NCI-H1092 treated with DMSO at 0.1 percent for 48 hours (cell line): ENCODE data around the gene DSE.

Experiments
- DNase-seq: peaks from one replicate; lab custom pipeline; 2025; lab: John Stamatoyannopoulos, UW

The DSE gene

GRCh38 chr6:116449565-116449964 is 78.8 kb downstream of the DSE start:
- no peak for DNase-seq

DNA sequence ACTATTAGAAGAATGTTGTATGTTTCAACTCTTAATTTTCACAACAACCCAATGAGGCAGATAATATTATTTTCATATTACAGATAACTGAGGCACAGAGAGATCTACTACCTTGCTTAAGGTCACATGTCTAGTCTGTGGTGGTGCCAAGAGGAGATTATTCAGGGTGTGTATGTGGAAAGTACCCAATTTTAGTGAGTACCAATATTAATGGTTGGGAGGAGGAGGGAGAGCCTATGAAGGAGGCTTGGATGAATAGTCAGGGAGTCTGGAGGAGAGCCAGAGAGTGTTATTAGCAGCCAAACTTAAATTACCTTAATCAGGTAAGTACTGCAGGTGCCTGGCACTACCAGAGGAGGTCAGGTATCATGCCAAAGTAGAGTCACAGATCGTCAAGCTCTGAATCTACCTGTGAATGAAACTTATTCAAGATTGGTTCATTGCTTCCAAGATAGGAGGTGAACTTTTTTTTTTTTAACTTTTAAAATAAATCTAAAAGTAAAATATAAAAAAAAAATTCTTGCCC is 79.5 kb downstream of the DSE start:
- DNase-seq, result no peak

DNA sequence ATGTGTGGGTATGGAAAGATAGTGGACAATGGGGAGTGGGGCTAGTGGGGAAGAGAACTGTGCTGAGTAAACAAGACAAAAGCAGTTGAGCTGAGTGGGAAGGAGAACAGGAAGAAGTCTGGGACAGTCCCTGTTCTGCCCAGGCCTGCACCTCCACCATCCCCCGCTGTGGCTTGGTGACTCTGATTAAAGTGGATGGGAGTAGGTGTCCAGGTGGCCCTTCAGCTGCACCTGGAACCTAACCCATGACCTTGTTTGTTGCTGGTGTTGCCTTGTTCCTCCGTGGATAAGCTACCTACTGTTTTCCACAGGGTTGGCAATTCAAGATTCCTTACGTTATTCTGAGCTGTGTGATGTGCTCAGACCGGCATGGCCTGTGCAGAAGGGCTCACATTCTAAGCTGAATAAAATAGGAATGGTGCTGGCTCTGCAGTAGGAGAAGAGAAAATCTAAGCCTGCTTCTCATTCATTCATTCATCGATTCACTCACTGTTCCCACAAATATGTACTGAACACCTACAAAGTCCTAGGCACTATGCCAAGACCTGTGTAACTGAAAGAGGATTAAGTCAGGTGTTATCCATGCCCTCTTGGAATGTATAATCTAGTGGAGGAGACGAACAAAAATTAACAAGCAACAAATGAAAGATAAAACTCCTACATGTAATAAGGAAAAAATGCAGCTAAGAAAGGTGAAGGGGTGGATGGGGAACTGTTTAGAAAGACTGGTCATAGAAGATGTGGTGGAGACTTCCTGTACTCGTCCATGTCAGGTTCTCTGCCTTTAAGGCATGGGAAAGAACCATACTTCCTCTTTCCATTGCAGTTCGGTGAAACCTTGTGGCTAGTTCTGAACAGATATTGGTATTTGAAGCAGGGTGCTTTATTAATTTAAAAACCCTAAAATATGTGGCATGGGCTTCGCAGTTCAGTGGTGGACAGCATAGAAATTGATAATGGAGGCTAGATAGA is 80.3 kb downstream of the DSE start:
- DNase-seq, result no peak

DNA sequence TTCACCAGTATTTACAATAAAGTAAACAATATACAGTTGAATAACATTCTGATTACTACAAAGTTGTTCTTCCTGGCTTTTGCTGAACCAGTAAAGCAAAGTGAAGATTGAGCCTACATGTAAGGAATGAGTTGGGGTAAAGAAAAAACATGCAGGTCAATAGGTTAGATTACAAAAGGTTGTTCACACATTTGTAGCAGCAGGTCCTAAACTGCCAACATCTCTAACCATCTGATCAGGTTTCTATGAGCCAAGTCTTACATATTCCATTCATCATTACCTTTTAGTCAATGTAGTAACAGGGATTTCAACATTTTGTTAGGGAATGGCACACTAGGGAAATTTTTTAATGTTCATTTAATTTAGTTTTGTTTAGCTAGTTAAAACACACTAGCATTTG is 81.2 kb downstream of the DSE start:
- DNase-seq, result no peak

GRCh38 chr6:116452531-116452930 is 81.8 kb downstream of the DSE start:
- no peak for DNase-seq

GRCh38 chr6:116456106-116456505 is 85.4 kb downstream of the DSE start:
- no peak for DNase-seq

- DNase-seq, result no peak
Measured at GRCh38 chr6:116456927-116457326, 86.2 kb downstream of the DSE start.

DNA sequence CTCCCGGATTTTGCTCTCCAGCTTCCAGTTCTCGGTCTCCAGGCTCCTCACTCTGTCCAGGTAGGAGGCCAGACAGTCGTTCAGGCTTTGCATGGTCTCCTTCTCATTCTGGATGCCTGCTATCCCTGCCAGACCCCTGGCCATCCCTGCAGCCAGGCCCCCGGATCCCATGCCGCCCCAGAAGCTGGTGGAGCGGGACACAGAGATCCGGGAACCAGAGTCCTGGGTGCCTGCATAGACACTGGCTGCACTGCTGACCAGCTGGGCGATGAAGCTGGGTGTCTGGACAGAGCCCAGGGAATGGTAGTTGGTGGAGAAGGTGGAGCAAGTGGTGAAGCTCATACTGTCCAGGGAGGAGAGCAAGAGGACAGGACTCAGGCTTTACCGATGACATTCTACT is 87.5 kb downstream of the DSE start:
- DNase-seq, result no peak

- no peak for DNase-seq
Measured at GRCh38 chr6:116459927-116460326, 89.2 kb downstream of the DSE start.

- no peak for DNase-seq
Measured at GRCh38 chr6:116461331-116461931, 90.7 kb downstream of the DSE start, which contains the start of gene CALHM6. CALHM6 (plus strand) TSS chr6:116461375; CDS start chr6:116461930, 555 bp downstream.

DNA sequence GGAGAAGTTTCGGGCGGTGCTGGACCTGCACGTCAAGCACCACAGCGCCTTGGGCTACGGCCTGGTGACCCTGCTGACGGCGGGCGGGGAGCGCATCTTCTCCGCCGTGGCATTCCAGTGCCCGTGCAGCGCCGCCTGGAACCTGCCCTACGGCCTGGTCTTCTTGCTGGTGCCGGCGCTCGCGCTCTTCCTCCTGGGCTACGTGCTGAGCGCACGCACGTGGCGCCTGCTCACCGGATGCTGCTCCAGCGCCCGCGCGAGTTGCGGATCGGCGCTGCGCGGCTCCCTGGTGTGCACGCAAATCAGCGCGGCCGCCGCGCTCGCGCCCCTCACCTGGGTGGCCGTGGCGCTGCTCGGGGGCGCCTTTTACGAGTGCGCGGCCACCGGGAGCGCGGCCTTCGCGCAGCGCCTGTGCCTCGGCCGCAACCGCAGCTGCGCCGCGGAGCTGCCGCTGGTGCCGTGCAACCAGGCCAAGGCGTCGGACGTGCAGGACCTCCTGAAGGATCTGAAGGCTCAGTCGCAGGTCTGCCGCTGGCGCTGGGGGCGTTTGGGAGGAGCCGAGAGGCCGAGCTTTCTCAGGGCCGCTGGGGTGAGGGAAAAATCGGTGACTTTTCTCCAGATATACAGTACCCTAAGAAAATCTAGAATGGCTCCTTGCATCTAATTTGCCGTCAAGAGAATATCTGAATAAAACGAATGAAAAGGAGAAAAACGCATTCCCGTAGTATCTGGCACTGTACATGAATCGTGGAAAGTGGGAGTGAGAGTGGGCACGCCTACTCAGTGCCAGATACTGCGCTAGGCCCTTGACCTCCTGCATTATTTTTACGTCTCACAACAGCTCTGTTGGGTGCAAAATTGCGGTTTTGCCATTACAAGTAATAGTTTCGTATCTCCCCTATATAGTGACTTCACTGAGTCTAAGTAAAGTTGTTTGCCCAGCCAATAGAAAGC is 91.5 kb downstream of the DSE start:
- DNase-seq, result peak; percentile 44

DNA sequence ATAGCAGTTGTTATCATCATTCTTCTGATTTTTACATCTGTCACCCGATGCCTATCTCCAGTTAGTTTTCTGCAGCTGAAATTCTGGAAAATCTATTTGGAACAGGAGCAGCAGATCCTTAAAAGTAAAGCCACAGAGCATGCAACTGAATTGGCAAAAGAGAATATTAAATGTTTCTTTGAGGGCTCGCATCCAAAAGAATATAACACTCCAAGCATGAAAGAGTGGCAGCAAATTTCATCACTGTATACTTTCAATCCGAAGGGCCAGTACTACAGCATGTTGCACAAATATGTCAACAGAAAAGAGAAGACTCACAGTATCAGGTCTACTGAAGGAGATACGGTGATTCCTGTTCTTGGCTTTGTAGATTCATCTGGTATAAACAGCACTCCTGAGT is 92.6 kb downstream of the DSE start:
- DNase-seq, result no peak

DNA sequence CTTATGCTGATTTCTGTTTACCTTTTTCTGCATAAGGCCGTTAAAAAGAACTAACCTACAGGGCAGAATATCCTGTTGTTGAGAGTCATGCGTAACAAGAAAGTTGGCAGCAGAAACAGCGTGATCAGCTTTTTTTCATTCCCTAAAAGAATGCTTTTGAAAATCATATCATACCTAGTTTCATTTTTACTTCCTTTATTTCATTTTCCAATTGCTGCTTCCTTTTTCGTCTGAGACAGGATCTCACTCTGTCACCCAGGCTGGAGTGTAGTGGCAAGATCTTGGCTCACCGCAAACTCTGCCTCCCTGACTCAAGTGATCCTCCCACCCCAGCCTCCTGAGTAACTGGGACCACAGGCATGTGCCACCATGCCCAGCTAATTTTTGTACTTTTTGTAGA is 94.5 kb downstream of the DSE start:
- DNase-seq, result no peak

DNA sequence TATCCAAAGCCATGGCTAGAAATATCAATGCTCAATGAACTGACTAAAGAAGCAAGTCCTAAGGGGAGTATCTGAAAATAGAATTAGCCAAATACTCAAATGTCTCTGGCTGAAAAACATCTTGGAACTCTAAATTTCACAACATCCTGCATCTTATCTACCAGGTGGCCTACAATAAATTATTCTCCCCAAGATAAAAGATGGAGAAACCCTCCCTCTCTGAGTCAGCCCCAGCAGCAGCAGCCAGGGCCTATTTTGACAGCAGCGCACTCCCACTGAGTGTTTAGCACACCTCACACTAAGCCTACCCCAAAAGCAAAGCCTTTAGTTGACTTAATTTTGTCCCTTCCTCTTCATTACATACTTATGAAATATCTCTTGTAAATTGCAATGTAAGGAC is 96.3 kb downstream of the DSE start:
- no peak for DNase-seq

DNA sequence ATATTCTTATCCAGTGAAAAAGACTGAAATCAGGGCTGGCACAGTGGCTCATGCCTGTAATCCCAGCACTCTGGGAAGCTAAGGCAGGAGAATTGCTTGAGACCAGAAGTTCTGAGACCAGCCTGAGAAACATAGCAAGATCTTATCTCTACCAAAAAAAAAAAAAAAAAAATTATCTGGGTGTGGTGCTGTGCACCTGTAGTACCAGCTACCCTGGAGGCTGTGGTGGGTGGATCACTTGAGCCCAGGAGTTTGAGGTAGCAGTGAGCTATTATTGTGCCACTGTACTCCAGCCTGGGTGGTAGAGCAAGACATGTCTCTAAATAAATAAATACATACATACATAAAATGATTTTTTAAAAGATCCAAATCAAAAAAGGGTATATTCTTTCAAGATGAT is 96.8 kb downstream of the DSE start:
- no peak for DNase-seq

- DNase-seq, result no peak
Measured at GRCh38 chr6:116468293-116468692, 97.5 kb downstream of the DSE start.

GRCh38 chr6:116471531-116471930 is 100.8 kb downstream of the DSE start:
- DNase-seq, result no peak

GRCh38 chr6:116472706-116473105 is 102.0 kb downstream of the DSE start:
- no peak for DNase-seq

GRCh38 chr6:116475141-116475540 is 104.4 kb downstream of the DSE start:
- DNase-seq, result no peak

- no peak for DNase-seq
Measured at GRCh38 chr6:116476002-116476678, 105.4 kb downstream of the DSE start.

- no peak for DNase-seq
Measured at GRCh38 chr6:116482780-116483179, 112.0 kb downstream of the DSE start.
